GM21786 (cell line): ENCODE measurements around the gene ITIH4.

Experiments
- ATAC-seq: cut with Tn5 transposase; IDR thresholded peaks from one replicate; pipeline ENCODE4 v1.9.1; 2021; ENCODE audit not compliant: unreplicated experiment

ITIH4 gene

DNA sequence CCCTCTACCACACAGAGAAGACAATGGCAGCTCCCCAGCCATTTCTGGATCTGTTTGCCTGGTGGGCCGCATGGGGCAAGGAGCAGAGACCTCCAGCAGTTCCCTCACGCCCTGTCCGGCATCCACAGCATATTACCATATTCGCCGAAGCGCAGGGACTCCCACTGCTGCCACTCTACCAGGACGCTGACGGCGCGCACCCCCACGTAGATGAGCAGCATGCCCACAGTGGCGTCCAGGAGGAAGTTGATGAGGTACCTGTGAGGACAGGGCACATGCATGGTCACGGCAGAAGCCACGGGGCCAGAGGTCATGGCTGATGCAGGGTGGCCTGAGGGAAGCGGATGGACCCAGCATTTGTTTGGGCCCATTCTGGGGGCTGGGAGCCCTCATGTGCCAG is 19.2 kb upstream of the ITIH4 start:
- ATAC-seq: no peak

DNA sequence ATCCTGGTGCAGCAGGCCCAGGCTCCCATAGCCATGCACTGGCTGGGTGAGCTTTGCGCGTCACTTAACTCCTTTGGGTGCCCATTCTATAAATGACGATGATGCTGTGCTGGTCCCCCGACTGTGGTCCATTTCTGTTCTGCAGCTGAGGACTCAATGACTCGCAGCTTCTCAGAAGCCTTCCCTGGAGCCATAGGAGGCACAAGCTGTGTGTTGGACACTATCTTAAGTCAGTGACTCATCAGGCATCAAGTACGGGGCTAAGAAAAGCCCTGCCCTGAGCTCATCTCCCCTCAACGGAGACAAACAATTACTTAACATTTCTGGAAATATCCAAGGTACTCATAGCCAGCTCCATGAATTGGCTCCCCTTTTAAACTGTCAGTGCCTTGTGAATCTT is 18.1 kb upstream of the ITIH4 start:
- ATAC-seq: no peak

- ATAC-seq: no peak
Observed at GRCh38 chr3:52847726-52848125, 17.3 kb upstream of the ITIH4 start.

GRCh38 chr3:52847241-52847640 is 16.8 kb upstream of the ITIH4 start:
- ATAC-seq: no peak

GRCh38 chr3:52846432-52846965 is 16.0 kb upstream of the ITIH4 start:
- no peak for ATAC-seq

DNA sequence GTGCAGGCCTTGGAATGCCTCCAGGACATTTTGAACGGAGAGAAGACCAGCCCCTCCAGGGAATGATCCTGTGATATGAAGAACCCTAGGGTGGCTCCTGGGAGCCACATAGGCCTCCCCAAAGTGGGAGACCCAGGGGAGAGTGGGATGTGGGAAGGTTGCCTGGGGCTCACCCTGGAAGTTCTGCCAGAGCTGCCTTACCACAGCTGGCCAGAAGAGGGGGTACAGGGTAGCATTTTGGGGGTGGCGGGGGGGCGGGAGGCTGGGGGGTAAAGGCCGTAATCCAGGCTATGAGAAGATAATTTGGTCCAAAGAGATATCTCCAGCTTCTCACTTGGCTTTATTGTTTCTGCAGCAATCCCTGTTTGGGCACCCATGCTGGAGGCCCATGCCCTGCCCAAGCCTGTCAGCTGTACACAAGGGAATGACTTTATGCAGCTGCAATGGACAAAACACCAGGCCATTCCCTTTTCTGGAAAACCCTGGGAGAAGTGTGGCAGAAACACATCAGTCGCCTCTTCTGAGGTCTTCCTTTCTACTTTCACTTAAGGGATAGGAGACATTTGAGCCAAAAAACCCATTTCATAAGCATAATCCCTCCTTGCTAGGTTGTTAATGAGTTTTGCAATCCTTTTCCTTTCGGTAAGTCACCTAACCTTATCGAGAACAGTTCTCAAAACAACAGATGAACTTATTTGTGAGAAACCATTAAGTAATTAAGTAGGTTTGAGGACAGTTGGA is 15.4 kb upstream of the ITIH4 start:
- ATAC-seq: no peak

GRCh38 chr3:52845157-52845556 is 14.7 kb upstream of the ITIH4 start:
- no peak for ATAC-seq

- ATAC-seq: no peak
Observed at GRCh38 chr3:52844290-52844975, 14.0 kb upstream of the ITIH4 start.

DNA sequence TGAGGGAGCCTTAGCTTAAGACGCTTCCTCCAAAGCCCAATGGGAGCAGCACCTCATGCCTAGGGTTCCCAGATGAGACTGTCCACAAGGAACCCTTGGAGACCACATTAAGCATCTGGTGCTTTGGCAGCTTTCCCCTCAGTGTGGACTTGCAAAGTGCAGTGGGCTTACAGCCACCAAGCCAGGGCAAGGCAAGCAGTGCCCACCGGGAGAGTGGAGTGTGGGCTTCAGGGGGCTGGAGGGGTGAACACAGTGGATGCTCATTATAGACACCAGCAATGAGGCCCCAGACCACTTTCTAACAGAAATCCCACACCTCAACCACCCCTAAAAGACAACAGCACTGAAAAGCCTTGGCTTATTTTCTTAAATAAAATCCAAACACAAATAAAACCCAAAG is 13.4 kb upstream of the ITIH4 start:
- ATAC-seq: no peak

DNA sequence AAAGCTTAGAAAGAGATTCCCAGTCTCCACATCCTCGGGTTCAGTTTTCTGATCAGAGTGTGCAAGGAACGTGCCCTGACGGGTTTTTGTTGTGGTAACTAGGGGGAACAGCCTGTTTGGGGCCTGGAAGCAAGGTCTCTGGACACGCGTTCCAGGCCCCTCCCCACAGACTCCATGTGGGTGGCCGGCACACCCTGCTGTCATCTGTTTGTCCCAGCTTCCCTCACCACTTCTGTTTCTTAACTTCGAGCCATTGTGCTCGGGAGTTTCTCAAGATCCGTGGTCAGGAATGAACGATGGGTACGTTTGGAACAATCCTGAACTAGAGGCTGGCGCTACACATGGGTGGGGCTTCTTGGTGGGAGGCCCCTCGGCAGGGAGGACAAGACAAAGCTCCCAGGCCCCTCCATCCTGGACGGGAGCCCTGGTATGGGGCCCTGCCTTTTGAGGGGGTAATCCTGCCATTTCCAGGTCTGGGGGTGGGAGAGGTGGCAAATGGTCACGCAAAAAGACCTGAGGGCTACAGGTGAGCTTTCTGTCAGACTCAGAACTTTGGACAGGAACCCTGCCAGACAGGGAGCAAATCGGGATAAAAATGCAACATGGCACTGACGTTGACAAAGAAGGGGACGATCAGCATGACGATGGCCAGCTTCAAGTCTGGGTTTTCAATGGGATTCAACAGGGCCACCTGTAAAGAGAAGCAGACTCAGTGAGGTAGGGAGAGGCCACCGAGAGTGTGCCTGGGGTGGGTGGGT is 12.8 kb upstream of the ITIH4 start:
- ATAC-seq: no peak

- ATAC-seq: no peak
Observed at GRCh38 chr3:52842424-52842823, 12.0 kb upstream of the ITIH4 start.

DNA sequence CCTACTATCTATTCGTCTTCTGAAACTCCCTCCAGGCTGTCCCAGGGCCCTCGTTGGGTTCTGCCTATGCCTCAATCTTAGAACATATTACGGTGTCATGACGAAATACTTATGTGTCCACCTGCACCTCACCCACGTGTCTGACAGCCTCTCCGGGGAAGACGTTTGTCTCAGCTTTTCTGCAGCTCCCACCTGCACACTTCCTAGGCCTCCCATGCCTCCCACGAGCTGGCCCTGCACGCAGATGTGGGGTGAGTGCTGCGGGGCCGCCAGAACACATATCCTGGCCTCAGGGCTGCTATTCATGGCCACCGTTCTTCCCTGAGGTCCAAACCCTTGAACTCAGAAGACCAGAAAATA is 11.5 kb upstream of the ITIH4 start:
- ATAC-seq: no peak

DNA sequence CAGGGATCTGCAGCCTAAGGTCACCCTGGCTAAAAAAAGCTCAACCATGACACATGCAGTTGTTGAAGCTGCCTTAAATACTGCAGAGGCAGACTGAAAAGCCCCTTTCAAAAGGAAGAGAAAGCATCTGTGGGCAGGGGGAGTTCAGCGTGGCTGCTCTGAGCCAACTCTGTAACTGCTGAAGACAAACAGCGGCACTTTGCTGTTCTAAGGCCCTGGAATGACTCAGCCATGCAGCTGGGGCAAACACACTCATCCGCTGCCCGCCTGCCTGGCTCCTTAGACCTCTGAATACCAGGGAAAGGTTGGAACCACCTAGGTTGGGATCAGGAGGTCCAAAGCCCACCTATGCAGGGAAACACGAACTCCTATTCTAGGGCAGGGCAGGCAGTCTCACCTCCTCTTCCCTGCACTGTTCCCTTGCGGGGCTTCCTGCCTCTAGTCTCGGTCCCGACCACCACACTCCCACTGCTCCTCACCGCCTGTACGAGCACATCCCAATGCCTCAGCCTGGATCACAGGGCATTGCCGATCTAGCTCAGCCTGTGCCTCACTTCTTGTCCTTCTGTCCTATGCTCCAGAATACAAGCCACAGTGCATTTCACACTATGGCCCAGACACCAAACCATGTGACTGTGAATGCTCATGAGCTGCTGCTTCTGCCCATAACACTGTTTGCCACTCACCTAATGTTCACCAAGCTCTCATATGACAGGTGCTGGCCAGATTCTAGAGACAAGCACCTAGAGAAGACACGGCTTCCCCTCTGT is 10.9 kb upstream of the ITIH4 start:
- ATAC-seq: peak; percentile 42

- ATAC-seq: no peak
Observed at GRCh38 chr3:52839892-52840545, 9.5 kb upstream of the ITIH4 start.

- no peak for ATAC-seq
Observed at GRCh38 chr3:52839268-52839575, 8.8 kb upstream of the ITIH4 start.

DNA sequence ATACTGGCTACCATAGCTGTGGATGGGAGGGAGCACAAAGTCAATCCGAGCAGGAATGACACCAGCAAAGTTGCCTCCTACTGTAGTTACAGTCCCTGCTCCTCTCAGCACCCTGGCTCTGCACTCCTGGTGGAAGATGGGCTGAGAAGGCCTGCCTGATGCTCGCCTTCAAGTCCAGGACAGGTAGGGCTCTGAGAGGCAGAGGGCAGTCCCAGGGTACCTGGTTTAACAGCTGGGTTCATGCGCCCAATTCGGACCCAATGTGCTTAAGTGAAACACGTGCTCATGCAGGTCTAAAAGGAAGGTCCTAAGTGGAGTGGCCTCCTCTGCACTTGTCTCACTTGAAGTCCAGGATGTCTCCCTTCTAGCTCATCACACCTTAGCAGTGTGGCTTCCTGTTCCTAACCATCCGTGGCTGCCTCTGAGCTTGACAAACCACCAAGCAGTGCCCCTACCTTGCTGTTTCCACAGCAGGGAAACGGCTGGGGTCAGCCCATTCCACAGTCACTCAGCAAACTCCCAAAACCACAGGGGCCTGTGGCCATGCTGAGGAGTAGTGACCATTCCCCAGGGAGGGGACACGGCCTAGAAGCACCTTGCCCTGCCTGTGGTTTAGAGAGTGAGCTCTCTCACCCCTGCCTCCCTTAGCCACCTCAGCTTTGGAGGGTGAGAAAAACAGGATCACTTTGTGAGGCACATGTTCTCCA is 8.2 kb upstream of the ITIH4 start:
- no peak for ATAC-seq

DNA sequence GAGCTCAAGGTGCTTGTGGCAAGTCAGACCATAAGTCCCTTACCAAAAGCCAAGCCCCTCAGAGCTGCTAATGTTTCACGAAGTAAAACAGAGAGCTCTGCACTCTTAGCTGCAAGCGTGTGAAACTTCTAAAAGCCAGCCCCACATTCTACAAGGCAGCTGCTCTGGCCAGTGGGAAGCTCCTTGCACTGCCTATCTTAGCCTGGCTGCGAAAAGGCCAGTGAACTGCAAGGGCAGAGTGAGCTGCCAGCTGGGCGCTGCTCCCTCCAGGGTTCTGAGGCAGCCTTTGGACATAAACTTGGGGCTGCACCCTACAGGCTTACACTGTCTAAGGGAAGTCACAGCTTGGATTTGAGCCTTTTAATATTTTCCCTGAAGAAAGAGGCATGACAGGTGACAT is 6.5 kb upstream of the ITIH4 start:
- no peak for ATAC-seq

DNA sequence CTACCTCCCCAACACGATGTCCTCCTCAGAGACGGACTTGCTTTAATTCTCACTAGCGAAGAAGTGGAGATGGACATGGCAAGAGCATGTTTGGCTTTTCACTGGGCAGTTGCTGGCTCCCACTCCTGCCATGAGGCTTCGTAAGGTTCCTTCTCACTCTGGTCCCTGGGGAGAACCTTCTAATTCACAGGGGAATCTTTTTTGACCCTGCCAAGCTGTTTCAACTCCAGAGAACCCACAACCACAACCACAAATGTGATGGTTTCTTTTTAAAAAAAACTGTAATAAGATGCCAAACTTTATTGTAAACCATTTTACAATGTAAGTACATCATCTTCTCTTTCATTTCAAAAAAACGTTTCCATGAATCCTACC is 6.0 kb upstream of the ITIH4 start:
- ATAC-seq: no peak

- no peak for ATAC-seq
Observed at GRCh38 chr3:52835766-52836470, 5.4 kb upstream of the ITIH4 start.
